GM19099 (cell line): Measurements from ENCODE around the gene POMGNT2.

ENCODE experiments used
- POLR2A ChIP-seq: IDR thresholded peaks from 3 replicates; pipeline ENCODE4 v1.6.1; 2011; ENCODE audit warnings: low read depth; ENCODE audit not compliant: insufficient read length; ENCODE audit errors: extremely low read depth

Gene POMGNT2

GRCh38 chr3:43043793-43044192, 62.1 kb downstream of the POMGNT2 start:
- TF ChIP-seq POLR2A = no peak

GRCh38 chr3:43043071-43043766, 62.7 kb downstream of the POMGNT2 start:
- TF ChIP-seq POLR2A = no peak

GRCh38 chr3:43041517-43041916, 64.4 kb downstream of the POMGNT2 start:
- TF ChIP-seq POLR2A = no peak

GRCh38 chr3:43038010-43038409, 67.9 kb downstream of the POMGNT2 start:
- no peak for TF ChIP-seq POLR2A

DNA sequence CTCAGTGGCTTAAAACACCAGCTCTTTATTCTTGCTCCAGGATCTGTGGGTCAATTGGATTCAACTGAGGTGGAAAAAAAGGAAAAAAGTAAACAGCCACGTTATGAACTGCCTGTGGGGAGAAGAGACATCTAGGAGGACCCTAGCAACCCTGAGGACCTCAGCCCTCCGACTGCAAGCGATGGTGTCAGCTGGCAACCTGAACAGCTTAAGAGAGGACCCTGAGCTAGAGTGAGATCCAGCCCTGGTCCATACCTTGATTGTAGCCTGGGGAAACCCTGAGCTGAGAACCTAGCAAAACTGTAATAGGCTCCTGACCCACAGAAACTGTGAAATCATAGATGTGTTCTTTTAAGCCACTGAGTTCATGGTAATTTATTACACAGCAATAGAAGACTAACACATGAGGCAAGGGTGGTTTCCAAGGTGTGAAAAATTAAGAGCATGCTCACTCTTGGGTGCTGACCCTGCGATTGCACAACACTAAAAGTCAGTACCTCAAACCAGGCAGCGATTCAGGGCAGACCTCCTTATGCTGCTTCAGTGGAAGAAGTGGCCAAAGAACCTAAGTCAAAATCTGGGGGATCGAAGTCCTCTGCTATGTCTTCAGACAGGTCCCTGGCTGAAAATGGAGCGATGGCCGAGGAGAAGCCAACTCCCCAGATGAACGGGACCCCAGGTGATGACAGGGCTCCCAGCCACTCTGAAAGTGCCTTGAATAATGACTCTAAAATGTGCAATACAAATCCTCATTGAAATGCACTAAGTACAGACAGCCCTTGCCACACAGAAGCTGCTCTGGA, 69.1 kb downstream of the POMGNT2 start:
- TF ChIP-seq POLR2A = no peak

DNA sequence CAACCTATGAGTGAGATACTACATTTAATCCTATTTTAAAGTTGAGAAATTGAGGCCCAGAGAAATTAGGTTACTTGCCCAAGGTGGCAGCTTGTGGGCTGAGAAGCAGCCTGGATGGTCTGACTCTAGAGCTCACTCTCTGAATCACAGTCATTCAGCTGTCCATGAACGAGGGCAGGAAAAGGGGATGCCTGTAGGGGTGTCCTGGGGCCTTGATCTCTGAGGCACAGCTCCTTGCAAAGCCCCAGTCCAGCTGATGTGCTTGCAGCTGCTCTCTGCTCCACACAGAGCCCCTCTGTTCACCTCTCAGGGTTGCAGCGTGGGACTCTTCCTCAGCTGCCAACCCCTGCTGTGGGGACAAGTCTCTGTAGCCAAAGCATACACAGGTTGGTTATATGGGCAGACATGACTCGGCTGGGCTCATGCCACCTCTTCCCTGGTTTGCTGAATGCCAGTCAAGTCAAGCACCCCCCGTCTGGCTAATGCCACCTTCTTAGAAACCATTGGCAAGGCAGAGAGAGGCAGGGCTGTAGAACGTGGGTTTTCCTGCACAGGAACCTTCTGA, 70.0 kb downstream of the POMGNT2 start:
- TF ChIP-seq POLR2A = no peak

DNA sequence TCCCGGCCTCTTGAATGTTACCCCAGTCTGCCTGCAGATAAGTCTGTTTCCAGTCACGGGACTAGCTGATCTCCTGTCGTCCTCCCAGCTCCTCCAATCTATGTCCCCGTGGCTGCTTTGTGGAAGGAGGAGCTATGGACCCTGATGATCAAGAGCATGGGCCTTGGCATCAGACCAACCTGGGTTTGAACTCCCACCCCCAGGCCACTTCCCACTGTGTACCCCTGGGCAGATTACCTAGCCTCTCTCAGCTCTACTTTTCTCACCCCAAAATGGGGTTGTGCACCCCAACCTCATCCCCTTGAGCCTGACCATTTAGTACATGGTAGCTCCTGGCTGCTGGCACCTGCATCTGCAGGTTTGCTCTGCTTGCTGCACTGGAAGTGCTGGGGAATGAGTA, 71.0 kb downstream of the POMGNT2 start:
- no peak for TF ChIP-seq POLR2A

DNA sequence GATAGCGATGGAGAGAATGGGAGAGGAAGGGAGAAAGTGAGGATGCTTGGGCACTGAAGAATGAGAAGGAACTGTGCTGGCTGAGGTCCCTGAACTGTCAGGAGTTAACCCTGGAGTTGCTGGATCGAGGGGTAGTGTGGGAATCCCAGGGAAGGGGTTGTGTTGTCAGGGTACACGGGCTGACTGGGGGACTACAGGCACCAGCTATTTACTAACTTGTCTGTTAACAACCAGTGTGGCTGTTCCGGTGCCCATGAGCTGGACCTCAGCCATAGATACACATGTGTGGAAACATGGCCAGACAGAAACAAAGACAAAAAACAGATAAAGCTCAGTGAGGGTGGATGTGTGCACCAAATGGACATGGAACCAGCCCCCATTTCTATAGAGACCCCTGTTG, 71.7 kb downstream of the POMGNT2 start:
- TF ChIP-seq POLR2A = no peak

DNA sequence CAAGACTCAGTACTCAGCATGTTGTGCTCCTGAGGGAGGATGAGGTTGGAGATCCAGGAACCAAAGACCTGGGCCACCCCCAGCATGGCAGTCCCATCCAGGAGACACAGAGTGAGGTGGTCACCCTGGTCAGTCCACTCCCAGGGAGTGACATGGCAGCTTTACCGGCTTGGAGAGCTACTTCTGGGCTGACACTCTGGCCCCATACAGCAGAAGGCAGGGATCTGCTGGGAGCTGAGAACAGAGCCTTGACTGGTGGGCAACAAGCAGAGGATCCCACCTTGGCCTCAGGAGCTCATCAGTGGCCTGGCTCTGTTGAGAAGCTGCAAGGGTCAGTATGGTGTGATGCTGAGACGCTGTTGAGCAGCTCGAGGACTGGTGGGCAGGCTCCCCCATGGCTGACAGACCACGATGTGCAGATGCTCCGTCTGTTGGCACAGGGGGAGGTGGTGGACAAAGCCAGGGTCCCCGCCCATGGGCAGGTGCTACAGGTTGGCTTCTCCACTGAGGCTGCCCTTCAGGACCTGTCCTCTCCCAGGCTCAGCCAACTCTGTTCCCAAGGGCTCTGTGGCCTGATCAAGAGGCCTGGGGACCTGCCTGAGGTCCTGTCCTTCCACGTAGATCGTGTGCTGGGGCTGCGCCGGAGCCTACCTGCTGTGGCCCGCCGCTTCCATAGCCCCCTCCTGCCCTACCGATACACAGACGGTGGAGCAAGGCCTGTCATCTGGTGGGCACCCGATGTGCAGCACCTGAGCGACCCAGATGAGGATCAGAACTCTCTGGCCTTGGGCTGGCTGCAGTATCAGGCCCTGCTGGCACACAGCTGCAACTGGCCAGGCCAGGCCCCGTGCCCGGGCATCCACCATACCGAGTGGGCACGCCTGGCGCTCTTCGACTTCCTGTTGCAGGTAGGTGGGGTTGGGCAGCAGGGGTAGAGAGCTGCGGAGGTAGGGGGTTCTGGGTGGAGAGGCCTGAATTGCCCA, 72.9 kb downstream of the POMGNT2 start:
- no peak for TF ChIP-seq POLR2A

DNA sequence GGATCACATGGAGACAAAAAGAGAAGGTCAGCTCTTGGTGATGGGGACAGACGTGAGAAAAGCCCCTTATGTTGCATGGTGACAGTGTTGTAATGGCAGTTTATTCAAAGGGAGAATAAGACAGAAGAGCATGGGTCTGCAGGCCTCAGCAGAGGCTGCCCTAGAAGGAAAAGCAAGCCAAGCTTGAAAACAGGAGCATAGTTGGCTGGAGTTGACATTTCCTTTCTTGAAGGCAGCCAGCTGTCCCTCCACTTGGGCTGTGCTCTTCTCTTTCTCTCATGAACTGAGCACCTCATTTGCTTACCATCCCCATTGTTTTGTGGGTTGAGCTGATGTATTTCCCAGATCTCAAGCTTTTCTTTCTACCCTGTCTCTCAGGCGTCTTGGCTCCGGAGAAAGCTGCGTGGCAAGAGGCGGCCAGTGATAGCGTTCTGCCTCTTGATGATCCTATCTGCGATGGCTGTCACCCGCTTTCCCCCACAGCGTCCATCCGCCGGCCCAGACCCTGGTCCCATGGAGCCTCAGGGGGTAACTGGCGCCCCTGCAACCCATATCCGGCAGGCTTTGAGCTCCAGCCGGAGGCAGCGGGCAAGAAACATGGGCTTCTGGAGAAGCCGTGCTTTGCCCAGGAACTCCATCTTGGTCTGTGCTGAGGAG, 73.9 kb downstream of the POMGNT2 start:
- TF ChIP-seq POLR2A = no peak

DNA sequence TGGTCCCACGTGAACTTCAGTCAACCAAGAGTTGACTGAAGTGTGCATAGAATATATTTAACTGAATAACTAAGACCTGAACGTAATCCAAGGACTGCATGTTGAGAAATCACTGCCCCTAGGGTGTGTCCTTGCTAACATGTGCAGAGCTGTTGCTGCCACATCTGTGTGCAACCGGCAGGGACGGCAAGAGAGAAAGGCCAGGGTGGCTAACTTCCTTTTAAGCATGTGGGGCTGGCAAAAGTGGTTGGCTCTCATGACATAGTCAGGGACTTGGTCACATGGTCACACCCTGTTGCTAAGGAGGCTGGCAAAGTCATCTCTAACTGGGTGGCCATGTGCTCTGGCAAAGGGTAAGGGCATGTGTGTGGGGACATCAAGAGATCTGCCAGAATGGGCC, 74.4 kb downstream of the POMGNT2 start:
- TF ChIP-seq POLR2A = no peak

- no peak for TF ChIP-seq POLR2A
Measured at GRCh38 chr3:43030162-43030935, 75.5 kb downstream of the POMGNT2 start.
